Measurements from ENCODE around the gene SFMBT1. TPM values are rescaled to one million over a fixed set of nuclear protein-coding genes. Genes with fewer than 3 reads are reported as not detected.

SFMBT1 gene
- polyA plus RNA-seq, 4 donors: 9.5 to 10.4 (median 9.9) TPM

DNA sequence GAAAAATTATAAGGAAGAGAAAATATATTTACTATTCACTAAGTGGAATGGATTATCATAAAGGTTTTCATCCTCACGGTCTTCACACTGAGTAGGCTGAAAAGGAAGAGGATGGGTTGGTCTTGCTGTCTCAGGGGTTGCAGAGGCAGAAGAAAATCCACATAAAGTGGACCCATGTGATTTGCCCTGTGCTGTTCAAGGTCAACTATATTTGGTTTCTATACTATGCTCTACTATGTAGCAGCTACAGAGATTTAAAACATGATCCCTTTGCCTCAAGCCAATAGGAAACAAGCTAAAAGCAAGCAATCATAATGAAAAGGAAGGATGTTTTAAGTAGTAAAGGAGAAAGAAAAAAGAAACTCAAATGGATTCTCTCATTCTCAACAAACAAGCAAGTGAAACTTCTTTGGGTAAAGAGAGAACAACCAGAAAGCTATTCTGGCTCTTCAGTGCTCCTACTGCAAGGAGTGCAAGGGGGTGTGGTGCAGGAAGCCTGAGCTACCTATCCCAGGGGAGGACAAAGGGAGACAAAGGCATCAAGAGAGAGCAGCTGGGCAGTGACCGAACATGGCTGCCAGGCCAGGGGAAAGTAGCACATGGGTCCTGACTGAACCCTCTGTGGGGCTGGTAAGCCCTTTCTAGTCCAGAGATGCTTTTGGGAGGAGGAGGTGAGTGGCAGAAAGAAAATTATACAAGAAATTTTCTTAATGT is 35.9 kb downstream of the SFMBT1 start:
- no peak for DNase-seq (ENCODE audit: low read depth in 4 of 4, low spot score in 2 of 4)

DNA sequence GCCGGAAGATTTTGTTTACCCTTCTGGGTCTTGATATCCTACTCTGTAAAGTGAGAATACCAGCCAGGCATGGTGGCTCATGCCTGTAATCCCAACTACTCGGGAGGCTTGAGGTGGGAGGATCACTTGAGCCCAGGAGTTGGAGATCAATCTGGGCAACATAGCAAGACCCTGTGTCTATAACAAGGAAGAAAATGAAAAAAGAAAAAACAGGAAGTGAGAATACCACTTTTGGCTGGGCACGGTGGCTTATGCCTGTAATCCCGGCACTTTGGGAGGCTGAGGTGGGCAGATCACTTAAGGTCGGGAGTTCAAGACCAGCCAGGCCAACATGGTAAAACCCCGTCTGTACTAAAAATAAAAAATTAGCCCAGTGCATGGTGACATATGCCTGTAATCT is 36.9 kb downstream of the SFMBT1 start:
- no peak for DNase-seq (ENCODE audit: low read depth in 4 of 4, low spot score in 2 of 4)

DNA sequence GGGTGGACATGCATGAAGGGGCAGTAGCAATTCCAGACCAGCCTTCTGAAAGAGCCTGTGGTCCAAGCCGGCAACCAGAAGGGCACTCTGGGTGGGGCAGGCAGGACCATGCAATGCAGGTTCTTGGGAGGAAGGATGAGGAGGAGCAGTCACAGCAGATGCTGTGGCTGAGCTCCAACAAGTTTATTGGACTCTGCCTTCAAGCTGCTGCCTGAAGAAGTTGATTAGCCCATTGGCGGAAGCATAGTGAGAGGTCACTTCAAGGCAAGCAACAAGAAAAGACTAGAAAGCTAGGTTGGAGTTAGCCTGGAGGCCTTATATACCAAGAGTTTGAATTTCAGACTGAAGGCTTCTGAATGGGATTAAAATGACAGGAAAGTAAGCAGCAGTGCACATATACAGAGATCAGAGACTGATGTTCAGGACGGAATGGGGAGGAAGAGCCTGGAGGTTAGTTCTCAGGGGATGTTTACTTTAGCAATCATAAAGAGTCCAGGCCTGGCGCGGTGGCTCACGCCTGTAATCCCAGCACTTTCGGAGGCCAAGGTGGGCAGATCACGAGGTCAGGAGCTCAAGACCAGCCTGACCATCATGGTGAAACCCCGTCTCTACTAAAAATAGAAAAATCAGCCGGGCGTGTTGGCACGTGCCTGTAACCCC is 39.9 kb downstream of the SFMBT1 start:
- no peak for DNase-seq (ENCODE audit: low read depth in 4 of 4, low spot score in 2 of 4)

DNA sequence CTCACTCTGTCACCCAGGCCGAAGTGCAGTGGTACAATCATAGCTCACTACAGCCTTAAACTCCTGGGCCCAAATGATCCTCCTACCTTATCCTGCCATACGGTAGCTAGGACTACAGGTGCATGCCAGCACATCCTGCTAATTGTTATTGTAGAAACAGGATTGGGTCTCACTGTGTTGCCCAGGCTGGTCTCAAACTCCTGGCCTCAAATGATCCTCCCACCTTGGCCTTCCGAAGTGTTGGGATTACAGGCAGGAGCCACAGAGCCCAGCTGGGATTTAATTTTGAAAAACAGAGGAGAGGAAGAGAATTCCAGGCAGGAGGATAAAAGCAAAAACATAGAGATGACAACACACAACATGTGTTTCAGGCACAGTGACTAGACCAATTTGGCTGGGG is 40.5 kb downstream of the SFMBT1 start:
- DNase-seq (ENCODE audit: low read depth in 4 of 4, low spot score in 2 of 4): no peak

DNA sequence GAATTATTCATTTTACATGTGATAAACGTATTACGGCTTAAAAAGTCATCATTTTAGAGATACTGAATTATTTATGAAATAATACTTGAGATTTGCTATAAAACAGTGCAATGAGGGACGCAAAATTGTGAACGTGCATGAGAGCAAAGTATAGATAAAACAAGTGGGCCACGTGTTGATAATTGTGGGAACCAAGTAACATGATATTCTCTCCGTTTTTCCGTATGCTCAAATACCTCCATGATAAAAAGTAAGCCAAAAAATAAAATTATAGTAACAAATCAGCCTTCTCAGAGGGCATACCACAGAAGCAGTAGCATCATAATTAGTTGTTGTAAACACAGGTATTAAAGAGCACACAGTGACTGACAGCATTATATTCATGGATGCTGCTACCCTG is 42.6 kb downstream of the SFMBT1 start:
- DNase-seq (ENCODE audit: low read depth in 4 of 4, low spot score in 2 of 4): no peak

DNA sequence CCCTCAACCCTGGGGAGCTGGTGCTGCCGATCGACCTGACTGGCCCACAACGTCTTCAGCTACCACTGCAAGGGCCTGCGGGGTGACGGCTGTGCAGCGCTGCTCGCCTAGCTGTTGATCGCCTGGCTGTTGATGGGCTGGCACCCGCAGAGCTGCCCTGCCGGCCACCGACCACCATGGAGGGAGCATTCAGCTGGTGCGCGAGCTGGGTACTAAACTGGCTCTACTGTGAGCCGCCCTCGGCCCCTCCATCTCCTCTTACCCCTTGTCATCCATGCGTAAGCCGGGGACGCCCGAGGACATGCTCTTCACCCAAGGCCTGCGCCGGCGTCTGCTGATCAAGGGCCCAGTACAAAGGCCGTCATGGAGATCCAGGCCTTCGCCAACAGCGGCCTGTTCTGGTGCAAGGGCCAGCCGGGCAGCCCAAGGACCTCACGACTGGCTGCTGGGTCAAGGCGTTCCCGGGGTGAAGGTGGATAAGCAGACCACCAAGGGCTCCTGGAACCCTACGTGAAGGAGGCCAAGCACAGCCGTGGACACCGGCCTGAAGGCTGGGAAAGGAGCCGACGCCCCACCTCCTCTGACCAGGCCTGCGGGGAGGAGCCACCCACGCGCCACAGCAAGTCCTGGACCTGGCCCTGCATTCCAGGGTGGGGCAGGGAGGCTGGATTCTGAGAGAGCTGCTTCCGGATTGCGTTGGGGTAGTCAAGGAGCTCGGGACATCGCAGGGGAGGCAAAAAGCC is 46.9 kb downstream of the SFMBT1 start:
- DNase-seq (ENCODE audit: low read depth in 4 of 4, low spot score in 2 of 4): no peak

DNA sequence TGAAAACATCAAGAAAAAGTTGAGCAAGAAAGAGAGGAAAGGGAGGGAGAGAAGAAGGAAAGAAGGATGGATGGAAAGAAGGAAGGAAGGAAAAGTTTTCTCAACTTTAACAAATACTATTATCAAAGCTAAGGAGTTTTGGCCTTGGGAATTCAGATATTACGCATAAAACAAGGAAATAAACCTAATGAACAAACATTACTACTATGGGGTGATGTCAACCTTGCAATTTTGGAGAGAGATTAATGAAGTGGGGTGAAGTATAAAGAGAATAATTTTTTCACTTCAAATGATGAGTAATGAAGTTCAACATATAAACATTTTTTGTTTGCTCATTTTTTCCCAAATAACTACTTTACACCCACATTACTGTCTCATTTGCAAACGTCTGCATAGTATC is 55.2 kb downstream of the SFMBT1 start:
- no peak for DNase-seq (ENCODE audit: low read depth in 4 of 4, low spot score in 2 of 4)

DNA sequence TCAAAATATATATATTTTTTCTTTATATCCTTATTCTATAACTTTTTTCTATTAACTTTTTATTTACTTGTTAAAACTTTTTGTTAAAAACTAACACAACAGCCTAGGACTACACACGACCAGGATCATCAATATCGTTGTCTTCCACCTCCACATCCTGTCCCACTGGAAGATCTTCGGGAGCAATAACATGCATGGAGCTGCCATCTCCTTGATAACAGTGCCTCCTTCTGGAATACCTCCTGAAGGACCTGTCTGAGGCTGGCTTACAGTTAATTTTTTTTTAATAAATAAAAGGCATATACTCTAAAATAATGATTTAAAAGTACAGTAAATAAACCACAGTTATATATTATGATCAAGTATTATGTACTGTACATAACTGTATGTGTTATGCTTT is 58.9 kb downstream of the SFMBT1 start:
- DNase-seq (ENCODE audit: low read depth in 4 of 4, low spot score in 2 of 4): no peak

DNA sequence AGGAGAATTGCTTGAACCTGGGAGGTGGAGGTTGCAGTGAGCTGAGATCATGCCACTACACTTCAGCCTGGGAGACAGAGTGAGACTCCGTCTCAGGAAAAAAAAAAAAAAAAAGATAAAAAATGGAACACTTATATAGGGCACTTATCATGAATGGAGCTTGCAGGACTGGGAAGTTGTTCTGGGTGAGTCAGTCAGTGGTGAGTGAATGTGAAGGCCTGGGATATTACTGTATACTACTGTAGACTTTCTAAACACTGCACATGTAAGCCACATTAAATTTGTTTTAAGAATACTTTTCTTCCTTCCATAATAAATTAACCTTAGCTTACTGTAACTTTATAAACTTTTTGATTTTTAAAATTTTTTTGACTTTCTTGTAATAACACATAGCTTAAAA is 59.8 kb downstream of the SFMBT1 start:
- no peak for DNase-seq (ENCODE audit: low read depth in 4 of 4, low spot score in 2 of 4)

DNA sequence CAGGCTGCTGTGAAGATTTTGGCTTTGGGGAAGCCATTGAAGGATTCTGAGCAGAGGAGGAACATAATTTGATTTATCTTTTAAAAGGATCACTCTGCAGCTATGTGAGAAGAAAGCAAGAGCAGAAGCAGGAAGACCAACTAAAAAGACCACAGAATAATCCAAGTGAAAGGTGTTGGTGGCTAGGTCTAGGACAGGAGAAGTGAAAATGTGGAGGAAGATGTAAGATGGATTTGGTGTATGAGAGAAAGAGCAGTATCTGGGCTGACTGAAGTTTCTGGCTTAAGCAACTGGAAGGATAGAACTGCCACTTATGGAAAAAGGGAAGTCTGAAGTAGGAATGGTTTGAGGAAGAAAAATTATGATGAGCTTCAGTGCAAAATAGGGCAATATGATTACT is 62.0 kb downstream of the SFMBT1 start:
- DNase-seq (ENCODE audit: low read depth in 4 of 4, low spot score in 2 of 4): no peak

DNA sequence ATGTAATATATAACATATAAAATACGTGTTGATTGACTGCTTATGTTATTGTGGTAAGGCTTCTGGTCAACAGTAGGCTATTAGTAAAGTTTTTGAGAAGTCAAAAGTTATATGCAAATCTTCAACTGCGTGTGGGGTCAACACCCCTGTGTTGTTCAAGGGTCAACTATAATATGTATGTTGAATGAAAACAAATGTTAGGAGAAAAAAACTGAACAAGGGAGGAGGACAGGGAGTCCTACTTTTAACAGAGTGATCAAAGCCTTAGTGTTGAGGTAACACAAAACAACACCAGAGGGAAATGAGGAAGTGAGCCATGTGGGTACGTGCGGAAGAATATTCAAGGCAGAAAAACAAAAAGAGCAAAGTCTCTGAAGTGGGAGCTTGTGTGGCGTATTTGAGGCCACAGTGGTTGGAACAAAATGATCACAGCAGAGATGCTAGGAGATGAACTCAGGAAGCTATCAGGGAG is 62.5 kb downstream of the SFMBT1 start:
- no peak for DNase-seq (ENCODE audit: low read depth in 4 of 4, low spot score in 2 of 4)

DNA sequence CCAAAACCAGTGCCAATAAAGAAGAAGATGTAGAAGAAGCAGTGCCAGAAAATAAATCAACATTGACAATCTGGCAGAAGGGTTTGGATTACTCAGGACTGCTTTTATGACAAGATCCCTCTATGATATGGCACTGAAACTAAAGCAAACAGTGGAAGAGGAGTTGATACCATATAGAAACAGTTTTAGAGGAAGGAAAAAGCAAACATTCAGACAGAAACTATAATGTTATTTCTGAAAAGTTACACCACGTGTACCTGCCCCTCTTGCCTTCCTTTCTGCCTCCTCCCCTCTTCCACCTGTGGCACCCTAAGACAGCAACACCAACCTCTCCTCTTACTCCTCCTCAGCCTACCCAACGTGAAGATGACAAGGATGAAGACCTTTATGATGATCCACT is 63.0 kb downstream of the SFMBT1 start:
- DNase-seq (ENCODE audit: low read depth in 4 of 4, low spot score in 2 of 4): no peak

DNA sequence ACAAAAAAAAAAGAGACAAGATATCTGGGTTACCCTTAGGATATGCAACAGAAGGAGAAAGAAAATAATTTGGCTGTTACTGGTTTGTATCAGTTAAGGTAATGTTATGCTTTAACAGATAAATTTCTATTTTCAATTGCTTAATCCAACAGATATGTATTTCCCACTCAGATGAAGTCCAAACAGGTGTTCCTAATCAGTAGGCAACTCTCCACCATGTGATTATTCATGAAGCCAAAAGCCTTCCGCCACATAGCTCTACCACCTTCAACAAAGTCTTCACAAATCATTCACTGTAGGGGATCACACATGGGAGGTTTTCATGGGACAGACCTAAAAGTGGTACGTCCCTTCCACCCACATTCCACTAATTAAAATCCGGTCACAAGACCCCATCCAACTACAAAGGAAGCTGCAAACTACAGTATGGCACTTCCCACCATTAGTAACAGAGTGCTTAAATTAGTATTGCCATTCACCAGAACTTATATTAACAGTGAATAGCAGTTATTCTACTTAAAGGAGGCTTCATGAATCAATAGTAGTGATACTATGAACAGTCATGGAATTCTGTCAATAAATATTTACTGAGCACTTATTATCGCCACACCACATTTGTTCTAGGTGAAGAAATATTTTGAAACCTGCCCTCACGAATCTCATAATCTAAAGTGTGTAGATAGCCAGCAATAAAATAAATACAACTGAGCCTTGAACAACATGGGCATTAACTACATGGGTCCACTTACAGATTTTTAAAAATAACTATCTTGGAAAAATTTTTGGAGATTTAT is 66.5 kb downstream of the SFMBT1 start:
- DNase-seq (ENCODE audit: low read depth in 4 of 4, low spot score in 2 of 4): no peak

DNA sequence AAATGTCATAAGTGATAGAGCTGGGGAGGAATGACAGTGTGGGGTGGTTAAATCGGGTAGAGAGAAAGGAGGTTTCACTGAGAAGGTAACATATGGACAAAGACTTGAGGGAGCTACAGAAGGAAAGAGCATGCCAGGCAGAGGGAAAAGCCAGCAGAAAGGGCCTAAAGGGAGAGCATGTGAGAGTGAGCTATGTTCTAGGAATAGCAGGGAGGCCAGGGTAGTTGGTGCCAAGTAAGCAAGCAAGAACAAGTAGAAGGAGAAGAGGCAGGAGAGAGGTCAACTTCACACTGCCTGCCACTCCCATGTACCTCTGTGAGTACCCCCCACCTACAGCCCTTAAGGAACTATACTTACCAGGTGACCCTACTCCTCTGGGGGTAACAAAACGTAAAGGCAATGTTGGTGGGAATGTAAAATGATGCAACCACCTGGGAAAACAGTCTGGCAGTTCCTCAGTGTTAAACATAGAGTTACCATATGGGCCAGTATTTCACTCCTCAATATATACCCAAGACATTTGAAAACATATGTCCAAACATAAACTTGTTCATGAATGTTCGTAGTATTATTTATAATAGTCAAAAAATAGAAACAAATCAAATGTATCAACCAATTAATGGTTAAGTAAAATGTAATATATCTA is 67.6 kb downstream of the SFMBT1 start:
- DNase-seq (ENCODE audit: low read depth in 4 of 4, low spot score in 2 of 4): no peak

DNA sequence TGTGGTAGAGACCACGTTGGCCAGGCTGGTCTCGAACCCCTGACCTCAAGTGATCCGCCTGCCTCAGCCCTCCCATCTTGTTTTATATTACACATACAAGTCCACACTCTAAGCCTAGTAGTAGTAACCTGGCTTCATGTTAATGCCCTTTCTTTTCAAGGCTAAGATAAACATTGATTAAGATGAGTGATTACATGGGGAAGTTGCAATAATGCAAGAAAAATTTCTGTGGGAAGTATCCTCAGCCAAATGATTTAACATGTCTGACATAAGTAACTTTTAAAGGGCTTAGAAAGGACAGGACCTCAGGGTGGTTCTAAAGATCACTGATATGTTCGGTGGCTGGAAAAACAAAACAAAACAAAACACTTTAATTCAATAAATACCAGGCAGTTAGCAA is 72.1 kb downstream of the SFMBT1 start:
- DNase-seq (ENCODE audit: low read depth in 4 of 4, low spot score in 2 of 4): no peak

DNA sequence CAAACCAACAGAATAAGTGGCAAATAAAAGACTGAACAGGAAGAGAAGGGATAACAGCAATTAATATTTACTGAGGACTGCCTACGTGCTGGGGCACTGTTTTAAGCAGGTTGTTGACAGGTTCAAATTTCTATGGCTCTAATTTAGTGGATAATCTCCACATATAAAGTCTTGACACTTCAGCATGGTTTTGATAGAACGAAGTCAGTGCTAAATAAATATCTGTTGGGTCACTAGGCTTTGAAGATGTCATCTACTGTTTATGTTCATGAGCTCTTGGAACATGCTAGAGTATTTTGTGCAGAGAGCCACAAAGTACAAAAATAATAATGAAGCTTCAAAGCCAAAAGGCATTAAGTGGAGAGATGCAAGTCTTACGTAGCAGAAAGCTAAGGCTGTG is 74.0 kb downstream of the SFMBT1 start:
- no peak for DNase-seq (ENCODE audit: low read depth in 4 of 4, low spot score in 2 of 4)

DNA sequence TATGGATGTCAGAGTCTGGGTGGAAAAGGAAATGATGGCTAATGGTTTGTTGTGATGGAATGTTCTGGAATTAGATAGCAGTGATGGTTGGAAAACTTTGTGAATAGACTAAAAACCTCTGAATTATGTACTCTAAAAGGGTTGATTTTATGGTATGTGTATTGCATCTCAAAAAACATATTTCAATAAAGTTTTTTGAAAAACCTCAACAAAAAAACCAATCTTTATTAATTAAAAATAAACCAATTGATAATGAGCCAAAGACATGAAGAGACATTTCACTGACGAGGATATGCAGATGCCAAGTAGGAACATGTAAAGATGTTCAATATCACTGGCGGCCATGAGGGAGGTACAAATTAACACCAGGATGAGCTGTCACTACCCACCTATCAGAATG is 78.5 kb downstream of the SFMBT1 start:
- no peak for DNase-seq (ENCODE audit: low read depth in 4 of 4, low spot score in 2 of 4)

DNA sequence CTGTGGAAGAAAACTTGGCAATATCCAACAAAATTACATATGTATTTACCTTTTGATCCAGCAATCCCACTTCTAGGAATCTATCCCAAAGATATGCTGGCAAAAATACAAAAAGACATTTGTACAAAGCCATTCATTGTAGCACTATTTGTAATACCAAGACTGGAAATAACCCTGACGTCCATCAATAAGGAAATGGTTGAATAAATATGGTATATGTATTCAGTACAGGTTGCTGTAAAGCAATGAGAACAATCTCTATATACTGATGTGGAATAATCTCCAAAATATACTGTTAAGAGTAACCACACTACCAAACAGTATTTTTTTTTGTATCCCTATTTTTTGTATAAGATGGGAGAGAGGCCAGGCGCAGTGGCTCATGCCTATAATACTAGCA is 83.7 kb downstream of the SFMBT1 start:
- DNase-seq (ENCODE audit: low read depth in 4 of 4, low spot score in 2 of 4): no peak

DNA sequence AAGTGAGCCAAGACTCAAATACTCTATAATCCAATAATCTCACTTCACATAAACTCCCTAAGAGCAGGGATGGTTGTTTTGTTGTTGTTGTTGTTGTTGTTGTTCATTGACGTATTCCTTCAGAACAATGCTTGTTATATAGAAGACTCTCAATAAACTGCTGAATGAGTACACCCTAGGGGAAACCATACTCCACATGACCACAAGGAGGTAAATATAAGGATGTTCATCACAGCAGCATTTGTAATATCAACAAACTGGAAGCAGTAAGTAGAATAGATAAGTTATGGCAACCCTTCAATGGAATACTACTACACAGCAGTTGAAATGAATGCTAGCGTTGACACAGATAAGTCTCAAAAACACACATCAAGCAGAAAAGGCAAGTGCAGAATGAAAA is 86.1 kb downstream of the SFMBT1 start:
- no peak for DNase-seq (ENCODE audit: low read depth in 4 of 4, low spot score in 2 of 4)

DNA sequence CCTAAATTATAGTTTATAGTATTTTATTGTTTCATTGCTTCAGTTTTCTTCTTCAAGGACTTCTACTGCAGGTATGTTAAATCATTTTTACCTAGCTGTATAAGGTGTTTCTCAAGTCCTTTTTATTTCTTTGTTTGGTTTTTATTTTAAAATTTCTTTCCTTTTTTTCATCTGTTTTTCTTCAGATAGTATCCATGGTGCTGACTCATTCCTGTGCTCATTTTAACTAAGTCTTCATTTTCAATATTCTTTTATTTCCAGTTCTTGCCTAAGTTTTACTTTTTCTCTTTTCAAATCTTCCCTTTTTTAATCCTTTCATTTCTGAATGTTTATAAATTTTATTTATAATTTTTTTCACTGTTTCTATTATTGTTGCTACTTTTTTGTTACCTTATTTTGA is 106.3 kb downstream of the SFMBT1 start:
- DNase-seq (ENCODE audit: low read depth in 4 of 4, low spot score in 2 of 4): no peak
